ENCODE measurements around the gene NLRC3.
"Not testable (repeated sequence)": the region's sequence is repeated elsewhere in the genome, so short reads cannot be mapped to it uniquely, and the experiment has no call there.

NLRC3 gene

GRCh38 chr16:3513892-3514583, 63.2 kb downstream of the NLRC3 start:
- DNase-seq (ENCODE audit: low spot score), result no peak

- DNase-seq (ENCODE audit: low spot score), result no peak
Measured at GRCh38 chr16:3511286-3512180, 65.7 kb downstream of the NLRC3 start.

- no peak for DNase-seq (ENCODE audit: low spot score)
Measured at GRCh38 chr16:3510416-3510815, 66.8 kb downstream of the NLRC3 start.

GRCh38 chr16:3509470-3509928, 67.7 kb downstream of the NLRC3 start:
- no peak for DNase-seq (ENCODE audit: low spot score)

DNA sequence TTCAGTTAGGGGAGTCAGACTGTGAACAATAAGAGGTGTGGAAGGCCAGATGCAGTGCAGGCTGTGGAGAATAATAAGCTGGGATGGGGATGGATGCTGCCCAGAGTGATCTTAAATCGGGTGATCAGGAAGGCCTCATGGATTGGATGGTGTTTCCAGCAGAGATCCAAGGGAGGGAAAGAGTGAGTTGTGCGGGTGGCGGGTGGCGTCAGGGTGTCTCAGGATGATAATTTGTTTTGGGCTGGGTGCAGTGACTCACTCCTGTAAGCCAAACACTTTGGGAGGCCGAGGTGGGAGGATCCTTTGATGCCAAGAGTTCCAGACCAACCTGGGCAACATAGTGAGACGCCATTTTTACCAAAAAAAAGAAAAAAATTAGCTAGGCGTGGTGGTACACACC, 68.5 kb downstream of the NLRC3 start:
- DNase-seq (ENCODE audit: low spot score), result no peak

- no peak for DNase-seq (ENCODE audit: low spot score)
Measured at GRCh38 chr16:3503523-3503922, 73.7 kb downstream of the NLRC3 start.

DNA sequence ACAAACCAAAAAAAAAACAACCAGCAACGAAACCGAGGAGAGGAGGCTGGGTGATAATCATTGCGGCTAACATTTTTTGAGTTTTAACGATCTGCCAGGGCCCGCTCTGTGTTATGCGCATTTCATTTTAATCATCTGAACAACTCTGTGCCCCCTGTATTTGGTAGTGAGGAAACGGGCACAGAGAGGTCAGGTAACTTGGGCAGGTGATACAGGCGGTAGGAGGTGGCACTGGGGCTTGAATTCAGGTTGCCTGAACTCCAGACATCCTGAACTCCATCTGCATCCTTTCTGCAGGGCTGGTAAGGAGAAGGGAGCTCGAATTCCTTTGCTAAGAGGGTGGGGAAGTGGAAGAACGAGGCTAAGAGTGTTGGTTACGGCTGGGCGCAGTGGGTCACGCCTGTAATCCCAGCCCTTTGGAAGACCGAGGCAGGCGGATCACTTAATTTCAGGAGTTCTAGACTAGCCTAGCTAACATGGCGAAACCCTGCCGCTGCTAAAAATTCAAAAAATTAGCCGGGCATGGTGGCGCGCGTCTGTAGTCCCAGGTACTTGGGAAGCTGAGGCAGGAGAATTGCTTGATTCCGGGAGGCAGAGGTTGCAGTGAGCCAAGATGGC, 75.3 kb downstream of the NLRC3 start:
- no peak for DNase-seq (ENCODE audit: low spot score)

GRCh38 chr16:3501412-3501761, 75.8 kb downstream of the NLRC3 start:
- DNase-seq (ENCODE audit: low spot score), result not testable (repeated sequence)

- DNase-seq (ENCODE audit: low spot score), result no peak
Measured at GRCh38 chr16:3498988-3499387, 78.2 kb downstream of the NLRC3 start.

DNA sequence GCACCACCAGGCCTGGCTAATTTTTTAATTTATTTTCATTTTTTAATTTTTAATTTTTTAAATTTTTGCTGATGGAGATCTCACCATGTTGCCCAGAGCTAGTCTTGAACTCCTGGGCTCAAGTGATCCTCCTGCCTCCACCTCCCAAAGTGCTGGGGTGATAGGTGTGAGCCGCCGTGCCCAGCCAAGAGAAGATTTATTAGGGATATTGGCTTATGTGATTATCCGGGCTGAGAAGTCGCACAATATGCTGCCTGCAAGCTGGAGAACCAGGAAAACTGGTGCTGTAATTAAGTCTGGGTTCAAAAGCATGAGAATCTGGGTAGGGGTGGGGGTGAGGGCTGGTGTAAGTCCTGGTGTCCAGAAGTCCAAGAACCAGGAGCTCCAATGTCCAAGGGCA, 79.4 kb downstream of the NLRC3 start:
- no peak for DNase-seq (ENCODE audit: low spot score)

DNA sequence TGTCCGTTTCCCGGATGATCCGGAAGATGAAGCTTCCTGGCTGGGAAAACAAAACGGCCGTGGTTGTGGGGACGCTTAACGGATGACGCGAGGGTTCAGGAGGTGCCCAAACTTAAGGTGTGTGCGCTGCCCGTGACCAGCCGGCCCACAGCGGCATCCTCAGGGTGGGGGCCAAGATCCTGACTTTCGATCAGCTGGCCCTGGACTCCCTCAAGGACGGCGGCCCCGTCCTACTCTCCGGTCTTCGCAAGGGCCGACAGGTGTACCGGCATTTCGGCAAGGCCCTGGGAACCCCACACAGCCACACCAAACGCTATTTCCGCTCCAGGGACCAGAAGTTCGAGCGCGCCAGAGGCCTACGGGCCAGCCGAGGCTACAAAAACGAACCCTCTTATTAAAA, 80.8 kb downstream of the NLRC3 start:
- no peak for DNase-seq (ENCODE audit: low spot score)

DNA sequence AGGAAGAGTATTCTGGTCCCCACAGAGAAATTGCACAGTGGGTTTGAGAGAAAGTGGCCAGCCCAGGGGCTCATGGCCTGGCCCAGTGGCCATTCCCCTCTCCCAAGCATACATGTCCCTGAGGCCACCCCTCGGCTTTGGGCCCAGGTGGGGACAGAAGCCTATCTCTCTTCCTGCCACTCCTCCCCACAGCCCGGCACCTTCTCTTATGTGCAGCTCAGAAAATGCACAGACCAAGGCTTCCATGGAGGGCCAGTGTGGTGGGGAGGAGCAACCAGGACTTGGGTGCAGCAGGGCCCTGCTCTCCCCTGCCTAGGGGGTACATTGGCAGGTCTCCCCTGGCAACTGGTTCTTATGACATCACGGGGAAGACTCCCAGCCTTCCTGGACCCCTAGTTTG, 82.0 kb downstream of the NLRC3 start, which contains the start of gene C16orf90:
Gene C16orf90, minus strand, starts transcription at position 314 of the 400 bp plus-strand sequence. Its CDS starts 68 bp downstream, at position 246.
- peak; percentile 58 for DNase-seq (ENCODE audit: low spot score)

GRCh38 chr16:3494386-3494973, 82.7 kb downstream of the NLRC3 start:
- DNase-seq (ENCODE audit: low spot score), result peak; percentile 55

DNA sequence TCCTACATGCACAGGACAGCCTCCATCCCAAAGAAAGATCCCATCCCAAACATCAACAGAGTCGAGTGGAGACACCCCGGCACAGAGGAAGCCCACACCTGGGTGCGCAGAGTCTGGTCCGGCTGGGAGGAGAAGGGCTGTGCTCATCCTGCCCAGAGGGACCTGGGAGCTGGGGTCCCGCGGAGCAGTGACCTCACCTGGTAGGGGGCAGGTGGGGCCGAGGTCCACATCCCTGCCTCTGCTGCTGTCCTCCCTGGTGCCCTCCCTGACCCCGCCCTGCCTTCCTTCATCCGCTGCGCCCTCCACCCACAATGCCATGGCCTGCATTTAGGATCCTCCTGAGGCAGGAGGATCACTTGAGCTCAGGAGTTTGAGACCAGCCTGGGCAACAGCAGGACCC, 84.8 kb downstream of the NLRC3 start:
- DNase-seq (ENCODE audit: low spot score), result no peak

- no peak for DNase-seq (ENCODE audit: low spot score)
Measured at GRCh38 chr16:3490911-3491629, 86.1 kb downstream of the NLRC3 start.
